ENCODE data around the gene RAB4A. TPM values are rescaled to one million over a fixed set of nuclear protein-coding genes. Genes with fewer than 3 reads are reported as not detected.

Gene RAB4A
- total and polyA plus RNA-seq, 2 of the 8 experiments (the other 6 are each of a cell fraction or from before 2014, with no cell fraction given) = 13.3 to 68.8 TPM

GRCh38 chr1:229310833-229311232 is 39.9 kb downstream of the RAB4A start:
- no peak for FAIRE-seq
- no peak overlapping the region for H3K4ac ChIP-seq (replicated peaks; ENCODE audit: insufficient read length, low read depth, low read length)
- no peaks in the 10 kb centered on the region for H3K9me3 ChIP-seq (ENCODE audit: insufficient read depth in 2 of 2, low read depth in 1 of 2, low read length in 1 of 2)
- H3K4me2 ChIP-seq (ENCODE audit: insufficient read depth in 1 of 2, low read depth in 2 of 2, low read length in 2 of 2) = no peak overlapping the region
- H3K79me1 ChIP-seq (ENCODE audit: low read depth, low read length) = no peaks in the 10 kb centered on the region
- no peak overlapping the region for H2BK120ac ChIP-seq (replicated peaks; ENCODE audit: low read depth, low read length)
- H4K20me1 ChIP-seq (replicated peaks in 1 of 2; ENCODE audit: control insufficient read depth in 1 of 2, insufficient read depth in 2 of 2, low read length in 2 of 2) = peaks cover 0 to 2% of the 10 kb centered on the region in 2 experiments
- no peak for TF ChIP-seq CREB1 (IDR thresholded peaks at IDR 0.05)
- TF ChIP-seq SUZ12 (IDR thresholded peaks at IDR 0.05; ENCODE audit: low read length) = no peak
- no peak for TF ChIP-seq TAF1 (IDR thresholded peaks at IDR 0.05; ENCODE audit: low read depth, low read length)
- no peak for TF ChIP-seq USF2 (IDR thresholded peaks at IDR 0.05; ENCODE audit: low read length)
- no peak for TF ChIP-seq MAX (IDR thresholded peaks at IDR 0.05)
- TF ChIP-seq SIX5 (IDR thresholded peaks at IDR 0.05; ENCODE audit: low read depth, low read length) = no peak
- no peak for TF ChIP-seq RFX5 (IDR thresholded peaks at IDR 0.05; ENCODE audit: borderline replicate concordance, low read depth, low read length)
- no peak for TF ChIP-seq SIN3A (conservative IDR thresholded peaks at IDR 0.05 in 1 of 2, IDR thresholded peaks at IDR 0.05 in 1 of 2; ENCODE audit: low read depth in 1 of 2, low read length in 2 of 2)
- no peak for TF ChIP-seq TAF7 (optimal IDR thresholded peaks at IDR 0.05; ENCODE audit: borderline replicate concordance, low read depth, low read length)
- TF ChIP-seq TCF12 (IDR thresholded peaks at IDR 0.05; ENCODE audit: low read depth, low read length) = no peak
- TF ChIP-seq KDM5A (IDR thresholded peaks at IDR 0.05; ENCODE audit: low read length) = no peak
- TF ChIP-seq POLR2A (IDR thresholded peaks at IDR 0.05; ENCODE audit: control extremely low read depth in 1 of 2, low read depth in 2 of 2, low read length in 2 of 2) = no peak
- H3K23ac ChIP-seq (ENCODE audit: insufficient read length) = no peak overlapping the region
- no peak overlapping the region for H2BK5ac ChIP-seq (ENCODE audit: low read depth, low read length)
- no peak overlapping the region for H3K18ac ChIP-seq (ENCODE audit: extremely low read depth, low read length)
- H3K4me3 ChIP-seq (ENCODE audit: extremely low read depth in 1 of 4, insufficient read depth in 2 of 4, low read depth in 3 of 4, low read length in 4 of 4) = no peak overlapping the region
- H4K91ac ChIP-seq (replicated peaks; ENCODE audit: insufficient read length, low read length) = no peak overlapping the region
- no peak overlapping the region for H4K8ac ChIP-seq (ENCODE audit: extremely low read depth, insufficient read depth, low read length)
- no peak overlapping the region for H3K27ac ChIP-seq (ENCODE audit: low read depth, low read length)
- H3K14ac ChIP-seq (ENCODE audit: insufficient read length) = no peak overlapping the region
- POLR2A ChIA-PET (ENCODE audit: partially characterized antibody) = no interaction called here
- no peaks in the 10 kb centered on the region for H3K27me3 ChIP-seq (replicated peaks in 1 of 4; ENCODE audit: control insufficient read depth in 3 of 4, extremely low read depth in 1 of 4, insufficient read depth in 3 of 4, low read length in 3 of 4)
- CTCF ChIA-PET (ENCODE audit: partially characterized antibody) = interaction anchor here (1.3 to 1.4 kb wide), 2 partner anchors 52 to 93 kb away, joined by 3 to 4 read pairs; no protein-coding TSS in a partner anchor
- no peaks in the 10 kb centered on the region for H3K79me2 ChIP-seq (ENCODE audit: control insufficient read depth in 1 of 2, insufficient read depth in 2 of 2, low read length in 2 of 2)
- no peak overlapping the region for H2BK12ac ChIP-seq (ENCODE audit: low read depth, low read length)
- WGBS, 2 experiments (ENCODE audit: extremely low coverage in 1 of 2, insufficient coverage in 1 of 2, insufficient read length in 1 of 2, insufficient replicate concordance in 2 of 2, low coverage in 1 of 2, low lambda C conversion rate in 2 of 2, missing lambda C conversion rate in 1 of 2) = 84% methylated on average over 6 of the region's 6 CpGs; no CpG with 5 or more reads in 1 of the 2 experiments
- DNase-seq (ENCODE audit: low read depth in 1 of 2, low spot score in 2 of 2) = no peak
- H2BK20ac ChIP-seq (ENCODE audit: low read length) = no peak overlapping the region
- no peaks in the 10 kb centered on the region for H3K4me1 ChIP-seq (replicated peaks in 1 of 4; ENCODE audit: control insufficient read depth in 3 of 4, insufficient read depth in 4 of 4, low read length in 3 of 4)
- H2AK5ac ChIP-seq (ENCODE audit: low read depth, low read length) = no peak overlapping the region
- H2AFZ ChIP-seq (ENCODE audit: low read length) = no peak overlapping the region
- H3K56ac ChIP-seq (replicated peaks; ENCODE audit: insufficient read length, low read depth, low read length) = no peak overlapping the region
- no peak overlapping the region for H2BK15ac ChIP-seq (ENCODE audit: low read length)
- H3K23me2 ChIP-seq (ENCODE audit: low read depth, low read length) = no peaks in the 10 kb centered on the region
- peaks cover 0 to 6% (median 2%) of the 10 kb centered on the region in 4 experiments; a peak in 2 of 8 replicates for H3K36me3 ChIP-seq (ENCODE audit: control insufficient read depth in 2 of 4, insufficient read depth in 4 of 4, low read length in 3 of 4)
- no peak overlapping the region for H3K9ac ChIP-seq (replicated peaks in 1 of 4; ENCODE audit: extremely low read depth in 1 of 4, low read depth in 3 of 4, low read length in 3 of 4)
- no peak overlapping the region for H4K5ac ChIP-seq (ENCODE audit: insufficient read length, low read depth, low read length)
